T-helper 2 cell treated with Interferon-gamma antibody and Interleukin-4, amounts not matched to agents 100 ng/mL and 5 ng/mL, for 36 hours (primary cell): ENCODE data around the gene SYNGR2. TPM values are rescaled to one million over a fixed set of nuclear protein-coding genes. Genes with fewer than 3 reads are reported as not detected.

Source experiments
- intact Hi-C: fragments of 100-400 bp; cut with micrococcal nuclease; formaldehyde crosslinking; loops from one replicate; pipeline ENCODE4 v1.15.1; 2023
- total RNA-seq: library from RNA; stranded (reverse); gene quantifications from 2 replicates; pipeline ENCODE4 v1.2.3, GENCODE V29; 2022

SYNGR2 gene, protein sequence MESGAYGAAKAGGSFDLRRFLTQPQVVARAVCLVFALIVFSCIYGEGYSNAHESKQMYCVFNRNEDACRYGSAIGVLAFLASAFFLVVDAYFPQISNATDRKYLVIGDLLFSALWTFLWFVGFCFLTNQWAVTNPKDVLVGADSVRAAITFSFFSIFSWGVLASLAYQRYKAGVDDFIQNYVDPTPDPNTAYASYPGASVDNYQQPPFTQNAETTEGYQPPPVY
- total RNA-seq, result 56.3 and 59.4 TPM in 2 replicates

GRCh38 chr17:78168242-78168902 lies at the start of gene SYNGR2:
Gene SYNGR2 (plus strand): TSS chr17:78168581. CDS start chr17:78168617, 36 bp downstream.
- intact Hi-C loops, result loop anchor here (2.0 kb wide), 1 partner anchor 18 kb away; the partner anchor contains the start of genes AFMID and TK1

- intact Hi-C loops, result no loop called here
Measured at GRCh38 chr17:78118801-78119241, 49.6 kb upstream of the SYNGR2 start.

DNA sequence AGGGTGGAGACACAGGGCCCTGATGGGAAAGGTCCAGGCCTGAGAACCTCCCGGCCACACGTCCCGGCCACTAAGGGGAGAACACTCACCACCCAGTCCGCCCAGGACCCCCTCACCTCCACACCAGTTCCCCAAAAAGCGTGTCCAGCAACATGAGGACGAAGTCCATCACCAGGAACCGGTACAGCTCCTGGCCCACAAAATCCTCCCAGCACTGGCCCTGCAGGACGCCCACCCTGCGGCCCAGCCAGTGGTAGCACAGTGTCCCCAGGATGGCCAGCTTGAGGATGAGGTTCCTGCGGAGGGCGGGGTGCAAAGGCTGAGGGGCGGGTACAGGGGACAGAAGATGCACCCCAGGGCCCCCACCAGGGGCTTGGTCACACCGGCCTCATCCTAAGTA lies 47.8 kb upstream of the SYNGR2 start:
- intact Hi-C loops, result loop anchor here (2.0 kb wide), 1 partner anchor 14 kb away; no protein-coding TSS in a partner anchor

GRCh38 chr17:78120971-78121800 lies 47.2 kb upstream of the SYNGR2 start:
- intact Hi-C loops, result loop anchor here (1.0 to 2.0 kb wide), 2 partner anchors 9 to 14 kb away; partner anchors contain the start of gene TMC8

DNA sequence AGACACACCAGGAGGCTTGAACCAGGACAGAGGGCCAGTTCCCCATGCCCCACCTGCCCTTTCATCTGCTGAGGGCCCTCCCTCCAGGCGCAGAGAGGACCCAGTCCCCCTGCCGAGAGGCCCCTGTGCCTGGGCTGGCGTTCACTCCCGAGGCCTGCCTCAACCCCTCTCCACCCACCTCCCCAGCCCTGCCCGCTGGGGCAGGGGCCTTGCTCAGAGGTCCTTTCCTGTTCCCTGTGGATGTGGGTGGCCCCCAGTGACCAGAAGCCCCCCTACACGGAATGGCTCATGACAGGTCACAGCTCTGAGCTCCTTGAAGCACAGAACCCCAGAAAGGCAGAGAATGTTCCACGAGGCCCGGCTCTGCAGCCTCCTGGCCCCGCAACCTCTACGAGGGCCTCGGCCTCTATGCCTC lies 46.6 kb upstream of the SYNGR2 start:
- intact Hi-C loops, result loop anchor here (1.0 to 2.0 kb wide), 2 partner anchors 8 to 13 kb away; partner anchors contain the start of gene TMC8

GRCh38 chr17:78122216-78122930 lies 46.0 kb upstream of the SYNGR2 start:
- intact Hi-C loops, result no loop called here

DNA sequence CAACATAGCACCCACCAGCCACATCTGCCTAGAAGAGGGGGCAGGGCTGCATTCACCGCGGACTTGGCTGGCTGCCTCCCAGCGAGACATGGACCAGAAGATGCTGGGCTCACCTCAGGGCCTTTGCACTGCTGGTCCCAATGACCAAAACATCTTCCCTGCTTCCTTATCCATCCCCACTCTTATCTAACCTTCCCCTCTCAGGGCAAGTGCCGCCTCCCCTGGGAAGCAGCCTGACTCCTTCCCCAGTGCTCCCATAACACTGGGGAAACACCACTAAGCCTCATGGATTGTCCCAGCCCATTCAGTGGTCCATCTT lies 45.5 kb upstream of the SYNGR2 start:
- intact Hi-C loops, result no loop called here

DNA sequence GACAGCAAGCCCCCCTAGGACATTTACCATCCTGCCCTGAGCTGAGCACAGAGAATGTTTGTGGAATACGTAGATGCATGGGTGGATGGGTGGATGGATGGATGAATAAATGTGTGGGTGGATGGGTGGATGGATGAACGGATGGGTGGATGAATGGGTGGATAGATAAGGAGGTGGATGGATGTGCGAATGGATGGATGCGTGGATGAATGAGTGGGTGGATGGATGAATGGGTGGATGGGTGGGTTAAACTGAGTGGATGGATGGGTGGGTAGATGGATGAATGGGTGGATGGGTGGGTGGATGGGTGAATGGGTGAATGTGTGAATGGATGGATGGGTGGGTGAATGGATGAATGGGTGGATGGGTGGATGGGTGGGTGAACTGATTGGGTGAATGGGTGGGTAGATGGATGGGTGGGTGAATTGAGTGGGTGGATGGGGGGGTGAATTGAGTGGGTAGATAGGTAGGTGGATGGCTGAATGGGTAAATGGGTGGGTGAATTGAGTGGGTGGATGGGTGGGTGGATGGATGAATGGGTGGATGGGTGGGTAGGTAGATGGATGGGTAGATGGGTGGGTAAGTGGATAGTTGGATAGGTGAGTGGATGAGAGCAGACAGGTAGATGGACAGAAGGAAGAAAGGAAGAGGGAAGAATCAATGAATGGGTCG lies 45.0 kb upstream of the SYNGR2 start:
- intact Hi-C loops, result no loop called here

DNA sequence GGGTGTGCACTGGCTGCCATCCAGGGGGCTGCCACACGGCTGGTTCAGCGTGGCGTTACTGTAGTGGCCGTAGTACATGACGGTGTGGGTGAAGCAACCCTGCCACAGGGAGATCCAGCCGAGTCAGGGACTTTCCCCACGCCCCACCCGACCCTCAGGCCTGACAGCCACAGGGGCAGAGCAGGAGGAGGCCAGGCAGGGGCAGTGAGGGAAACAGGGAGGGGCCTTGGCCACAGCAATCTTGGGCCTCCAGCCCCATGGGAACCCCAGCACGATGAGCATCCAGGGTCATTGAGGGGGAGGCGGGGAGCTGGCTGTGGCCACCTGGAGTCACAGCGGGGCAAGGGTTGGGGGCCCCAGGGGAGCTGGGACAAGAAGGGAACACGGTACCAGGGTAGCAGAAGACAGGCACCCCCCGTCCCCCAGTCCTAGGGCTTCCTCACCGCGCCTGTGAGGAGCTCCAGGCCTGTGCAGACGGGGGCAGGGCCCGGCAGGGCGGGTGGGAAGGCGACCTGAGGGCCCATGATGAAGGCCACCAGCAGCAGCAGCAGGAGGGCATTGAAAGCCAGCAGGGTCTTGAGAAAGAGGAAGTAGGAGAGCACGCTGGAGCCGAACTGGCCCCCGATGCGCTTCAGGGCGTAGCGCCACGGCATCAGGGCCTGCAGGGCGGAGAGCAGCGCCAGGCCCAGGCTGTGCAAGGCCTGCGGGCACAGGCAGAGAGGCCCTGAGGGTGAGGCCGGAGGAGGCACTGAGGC lies 44.1 kb upstream of the SYNGR2 start:
- intact Hi-C loops, result no loop called here

DNA sequence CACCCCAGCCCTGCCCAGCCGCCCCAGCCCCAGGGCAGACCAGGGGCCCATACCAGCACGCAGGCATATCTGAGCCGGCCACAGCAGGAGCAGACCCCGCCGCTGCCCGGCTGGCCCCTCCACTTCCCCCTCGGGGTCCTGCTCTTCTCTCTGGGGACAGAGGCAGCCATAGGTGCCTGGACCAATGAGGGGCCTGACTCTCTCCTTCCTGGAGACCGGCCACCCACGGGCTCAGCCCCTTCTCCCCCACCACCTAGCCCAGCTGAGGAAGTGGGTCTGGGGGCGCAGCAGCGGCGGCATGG lies 43.6 kb upstream of the SYNGR2 start:
- intact Hi-C loops, result no loop called here

- intact Hi-C loops, result no loop called here
Measured at GRCh38 chr17:78125138-78125913, 43.1 kb upstream of the SYNGR2 start.

GRCh38 chr17:78125976-78126894 lies 42.1 kb upstream of the SYNGR2 start:
- intact Hi-C loops, result no loop called here

DNA sequence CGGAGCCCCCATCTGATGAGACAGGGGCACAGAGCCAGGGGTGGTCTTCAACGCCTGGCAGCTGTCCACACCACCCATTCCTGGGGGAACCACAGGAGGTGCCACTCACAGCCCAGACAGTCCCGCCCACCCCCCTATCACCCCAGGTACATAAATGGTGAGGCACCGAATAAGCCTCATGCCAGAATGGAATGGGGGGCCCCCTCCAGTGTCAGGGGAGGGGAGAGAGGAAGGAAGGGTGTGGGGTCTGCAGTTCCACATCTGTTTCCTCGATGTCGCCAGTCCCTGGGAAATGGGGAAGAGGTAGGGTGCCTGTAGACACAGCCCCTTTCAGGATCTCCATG lies 41.5 kb upstream of the SYNGR2 start:
- intact Hi-C loops, result no loop called here

DNA sequence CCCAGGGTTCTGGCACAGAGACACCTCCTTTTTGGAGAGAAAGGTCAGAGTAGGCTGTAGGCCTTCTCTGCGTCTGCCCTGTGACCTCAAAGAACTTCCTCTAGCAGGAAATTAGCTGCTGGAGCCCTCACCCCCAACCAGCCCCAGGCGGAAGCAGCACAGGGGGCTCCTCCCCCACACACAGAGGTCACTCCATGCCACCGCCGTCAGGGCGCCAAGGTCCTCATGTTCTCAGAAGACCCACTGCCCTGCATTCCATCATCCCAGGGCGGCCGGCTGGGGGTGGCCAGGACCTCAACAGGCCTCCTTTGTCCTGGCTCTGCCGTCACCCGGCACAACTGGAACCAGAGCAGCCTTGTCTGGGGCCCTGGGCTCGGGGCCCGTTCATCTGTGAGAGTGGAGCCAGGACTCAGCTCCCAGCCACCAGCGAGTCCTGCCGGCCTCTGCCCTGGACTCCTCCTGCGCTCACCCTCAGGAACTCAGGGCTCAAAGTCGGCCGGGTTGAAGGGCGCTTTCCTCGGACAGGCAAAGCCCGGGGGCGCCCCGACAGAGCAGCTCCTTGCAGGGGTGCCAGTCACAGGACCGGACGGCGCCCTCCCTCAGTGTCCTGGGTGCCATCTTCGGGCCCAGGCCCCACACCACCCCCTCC lies 41.0 kb upstream of the SYNGR2 start:
- intact Hi-C loops, result no loop called here

GRCh38 chr17:78127888-78128550 lies 40.4 kb upstream of the SYNGR2 start:
- intact Hi-C loops, result no loop called here

- intact Hi-C loops, result no loop called here
Measured at GRCh38 chr17:78128551-78129350, 39.6 kb upstream of the SYNGR2 start, which contains the start of gene TMC6. Gene TMC6 (minus strand): TSS chr17:78128755. CDS start chr17:78126832, 1,923 bp downstream.
